ENCODE measurements around the gene CRYBG3. TPM values are rescaled to one million over a fixed set of nuclear protein-coding genes. Genes with fewer than 3 reads are reported as not detected.

CRYBG3 gene
- total and polyA plus RNA-seq, 2 of the 13 experiments (the other 11 are each of a cell fraction or from before 2014, with no cell fraction given): 3.8 to 15.9 TPM

GRCh38 chr3:97971679-97972567 lies 150.1 kb downstream of the CRYBG3 start, which contains the start of gene RIOX2 (continued):
- TF ChIP-seq HES4 (CRISPR knock-in tag; IDR thresholded peaks at IDR 0.05; ENCODE audit: borderline replicate concordance) (peak; percentile 46; the same call in 1 of the 2 replicates), PAF1 (CRISPR knock-in tag; IDR thresholded peaks at IDR 0.05) (no peak), SRSF9 (IDR thresholded peaks at IDR 0.05; ENCODE audit: borderline replicate concordance, insufficient read depth, low read depth, low read length, poor library complexity, severe bottlenecking) (no peak), ZNF710 (CRISPR knock-in tag; IDR thresholded peaks at IDR 0.05; ENCODE audit: borderline replicate concordance) (no peak; the same call in 1 of the 2 replicates), ZNF773 (CRISPR knock-in tag; IDR thresholded peaks at IDR 0.05; ENCODE audit: borderline replicate concordance) (peak; percentile 71; the same call in 1 of the 2 replicates), ZUFSP (CRISPR knock-in tag; IDR thresholded peaks at IDR 0.05; ENCODE audit: borderline replicate concordance) (no peak), PAX8 (CRISPR knock-in tag; IDR thresholded peaks at IDR 0.05; ENCODE audit: borderline replicate concordance) (no peak), HNRNPL (IDR thresholded peaks at IDR 0.05; ENCODE audit: low read depth, low read length) (peak; percentile 27; the same call in 1 of the 2 replicates), ZNF670 (CRISPR knock-in tag; IDR thresholded peaks at IDR 0.05; ENCODE audit: borderline replicate concordance) (peak; percentile 25; the same call in 1 of the 2 replicates), DR1 (CRISPR knock-in tag; IDR thresholded peaks at IDR 0.05) (0 out of 2 replicates have a peak, but pooled peaks have one; percentile 27), HOXA9 (CRISPR knock-in tag; IDR thresholded peaks at IDR 0.05; ENCODE audit: borderline replicate concordance) (0 out of 2 replicates have a peak, but pooled peaks have one; percentile 69), PCBP1 (IDR thresholded peaks at IDR 0.05; ENCODE audit: borderline replicate concordance, low read depth, low read length) (no peak), ARID4A (CRISPR knock-in tag; IDR thresholded peaks at IDR 0.05; ENCODE audit: borderline replicate concordance) (peak; percentile 92), SP2 (CRISPR knock-in tag; IDR thresholded peaks at IDR 0.05) (no peak), ZNF501 (CRISPR knock-in tag; IDR thresholded peaks at IDR 0.05) (0 out of 2 replicates have a peak, but pooled peaks have one; percentile 24)
- TF ChIP-seq, protein P1, sequence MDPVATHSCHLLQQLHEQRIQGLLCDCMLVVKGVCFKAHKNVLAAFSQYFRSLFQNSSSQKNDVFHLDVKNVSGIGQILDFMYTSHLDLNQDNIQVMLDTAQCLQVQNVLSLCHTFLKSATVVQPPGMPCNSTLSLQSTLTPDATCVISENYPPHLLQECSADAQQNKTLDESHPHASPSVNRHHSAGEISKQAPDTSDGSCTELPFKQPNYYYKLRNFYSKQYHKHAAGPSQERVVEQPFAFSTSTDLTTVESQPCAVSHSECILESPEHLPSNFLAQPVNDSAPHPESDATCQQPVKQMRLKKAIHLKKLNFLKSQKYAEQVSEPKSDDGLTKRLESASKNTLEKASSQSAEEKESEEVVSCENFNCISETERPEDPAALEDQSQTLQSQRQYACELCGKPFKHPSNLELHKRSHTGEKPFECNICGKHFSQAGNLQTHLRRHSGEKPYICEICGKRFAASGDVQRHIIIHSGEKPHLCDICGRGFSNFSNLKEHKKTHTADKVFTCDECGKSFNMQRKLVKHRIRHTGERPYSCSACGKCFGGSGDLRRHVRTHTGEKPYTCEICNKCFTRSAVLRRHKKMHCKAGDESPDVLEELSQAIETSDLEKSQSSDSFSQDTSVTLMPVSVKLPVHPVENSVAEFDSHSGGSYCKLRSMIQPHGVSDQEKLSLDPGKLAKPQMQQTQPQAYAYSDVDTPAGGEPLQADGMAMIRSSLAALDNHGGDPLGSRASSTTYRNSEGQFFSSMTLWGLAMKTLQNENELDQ (CRISPR knock-in tag; IDR thresholded peaks at IDR 0.05; ENCODE audit: borderline replicate concordance): no peak
